Uterus (tissue), 2 donors: ENCODE results near the gene LHFPL6.

Experiments used
- CTCF ChIP-seq, 4 experiments: fragments of 200-600 bp in 2 of 4; fragments of 450-650 bp in 2 of 4; sonication (generic) in 2 of 4; IDR thresholded peaks; one replicate each; pipeline ENCODE4 v1.5.1; 2016 to 2019; ENCODE audit warnings: antibody characterized with exemption in 4 of 4, mild to moderate bottlenecking in 2 of 4, moderate library complexity in 1 of 4
- POLR2A ChIP-seq, 2 donors: fragments of 450-650 bp; IDR thresholded peaks; one replicate each; pipeline ENCODE4 v1.6.1; 2016; ENCODE audit warnings: antibody characterized with exemption in 2 of 2, mild to moderate bottlenecking in 1 of 2, moderate library complexity in 1 of 2

- no peak for TF ChIP-seq POLR2A (IDR thresholded peaks at IDR 0.05)
- TF ChIP-seq CTCF (IDR thresholded peaks at IDR 0.05) = no peak
Observed at GRCh38 chr13:39571502-39572092, 31.4 kb downstream of the LHFPL6 start.
